NCI-H526 (cell line): Measurements from ENCODE around the gene TMC3.
"Not testable (repeated sequence)": the region's sequence is repeated elsewhere in the genome, so short reads cannot be mapped to it uniquely, and the experiment has no call there.

Experiments used
- DNase-seq, 2 experiments: peaks; one replicate each; lab custom pipeline; 2025; lab: John Stamatoyannopoulos, UW

TMC3 gene

GRCh38 chr15:81373775-81374395 lies at the start of gene TMC3:
TSS of gene TMC3 (minus strand) at chr15:81374213. CDS start at chr15:81374077, 136 bp downstream.
- DNase-seq = peak; percentile 12 to 49

GRCh38 chr15:81421461-81421860 lies 47.4 kb upstream of the TMC3 start:
- DNase-seq = no peak

GRCh38 chr15:81419332-81419943 lies 45.4 kb upstream of the TMC3 start:
- DNase-seq = no peak

- no peak for DNase-seq
Measured at GRCh38 chr15:81418891-81419290, 44.9 kb upstream of the TMC3 start.

- no peak for DNase-seq
Measured at GRCh38 chr15:81418444-81418843, 44.4 kb upstream of the TMC3 start.

- DNase-seq = not testable (repeated sequence)
Measured at GRCh38 chr15:81414274-81414968, 40.4 kb upstream of the TMC3 start.

GRCh38 chr15:81413851-81414250 lies 39.8 kb upstream of the TMC3 start:
- DNase-seq = no peak

GRCh38 chr15:81411969-81412633 lies 38.1 kb upstream of the TMC3 start:
- DNase-seq = no peak

GRCh38 chr15:81411051-81411450 lies 37.0 kb upstream of the TMC3 start:
- DNase-seq = no peak

- peak; percentile 55 to 76 for DNase-seq
Measured at GRCh38 chr15:81410318-81410753, 36.3 kb upstream of the TMC3 start.

GRCh38 chr15:81407718-81408117 lies 33.7 kb upstream of the TMC3 start:
- no peak for DNase-seq

GRCh38 chr15:81407176-81407575 lies 33.2 kb upstream of the TMC3 start:
- DNase-seq = no peak

GRCh38 chr15:81400640-81401236 lies 26.7 kb upstream of the TMC3 start:
- peak; percentile 15 to 71 for DNase-seq

GRCh38 chr15:81398910-81399551 lies 25.0 kb upstream of the TMC3 start:
- no peak for DNase-seq

- DNase-seq = no peak
Measured at GRCh38 chr15:81398456-81398855, 24.4 kb upstream of the TMC3 start.

GRCh38 chr15:81394603-81395002 lies 20.6 kb upstream of the TMC3 start:
- peak in 1 of 2 experiments; percentile 17 for DNase-seq

- DNase-seq = no peak
Measured at GRCh38 chr15:81391657-81392056, 17.6 kb upstream of the TMC3 start.

- DNase-seq = no peak
Measured at GRCh38 chr15:81388436-81388770, 14.4 kb upstream of the TMC3 start.

GRCh38 chr15:81387621-81388435 lies 13.8 kb upstream of the TMC3 start:
- DNase-seq = no peak

- no peak for DNase-seq
Measured at GRCh38 chr15:81386947-81387346, 12.9 kb upstream of the TMC3 start.

- DNase-seq = no peak
Measured at GRCh38 chr15:81385721-81386076, 11.7 kb upstream of the TMC3 start.
